AG09319 (cell line): ENCODE data around the gene PCDHA3.
"Not testable (repeated sequence)": the region's sequence is repeated elsewhere in the genome, so short reads cannot be mapped to it uniquely, and the experiment has no call there.

Source experiments
- DNase-seq: peaks from one replicate; pipeline ENCODE4 v3.0.0-alpha.2; 2010; ENCODE audit warnings: low read depth; ENCODE audit errors: extremely low read depth
- TF ChIP-seq, protein P1 (sequence below): IDR thresholded peaks from 2 replicates; pipeline ENCODE4 v1.5.1; 2011; ENCODE audit warnings: low read depth, mild to moderate bottlenecking, inconsistent platforms, low read length, moderate library complexity

PCDHA3 gene

GRCh38 chr5:140806834-140807775 lies 6.2 kb downstream of the PCDHA3 start, which contains the start of gene PCDHA4:
PCDHA4 (plus strand) TSS chr5:140807068.
- DNase-seq: no peak
- TF ChIP-seq, protein P1, sequence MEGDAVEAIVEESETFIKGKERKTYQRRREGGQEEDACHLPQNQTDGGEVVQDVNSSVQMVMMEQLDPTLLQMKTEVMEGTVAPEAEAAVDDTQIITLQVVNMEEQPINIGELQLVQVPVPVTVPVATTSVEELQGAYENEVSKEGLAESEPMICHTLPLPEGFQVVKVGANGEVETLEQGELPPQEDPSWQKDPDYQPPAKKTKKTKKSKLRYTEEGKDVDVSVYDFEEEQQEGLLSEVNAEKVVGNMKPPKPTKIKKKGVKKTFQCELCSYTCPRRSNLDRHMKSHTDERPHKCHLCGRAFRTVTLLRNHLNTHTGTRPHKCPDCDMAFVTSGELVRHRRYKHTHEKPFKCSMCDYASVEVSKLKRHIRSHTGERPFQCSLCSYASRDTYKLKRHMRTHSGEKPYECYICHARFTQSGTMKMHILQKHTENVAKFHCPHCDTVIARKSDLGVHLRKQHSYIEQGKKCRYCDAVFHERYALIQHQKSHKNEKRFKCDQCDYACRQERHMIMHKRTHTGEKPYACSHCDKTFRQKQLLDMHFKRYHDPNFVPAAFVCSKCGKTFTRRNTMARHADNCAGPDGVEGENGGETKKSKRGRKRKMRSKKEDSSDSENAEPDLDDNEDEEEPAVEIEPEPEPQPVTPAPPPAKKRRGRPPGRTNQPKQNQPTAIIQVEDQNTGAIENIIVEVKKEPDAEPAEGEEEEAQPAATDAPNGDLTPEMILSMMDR: peak; percentile 15

DNA sequence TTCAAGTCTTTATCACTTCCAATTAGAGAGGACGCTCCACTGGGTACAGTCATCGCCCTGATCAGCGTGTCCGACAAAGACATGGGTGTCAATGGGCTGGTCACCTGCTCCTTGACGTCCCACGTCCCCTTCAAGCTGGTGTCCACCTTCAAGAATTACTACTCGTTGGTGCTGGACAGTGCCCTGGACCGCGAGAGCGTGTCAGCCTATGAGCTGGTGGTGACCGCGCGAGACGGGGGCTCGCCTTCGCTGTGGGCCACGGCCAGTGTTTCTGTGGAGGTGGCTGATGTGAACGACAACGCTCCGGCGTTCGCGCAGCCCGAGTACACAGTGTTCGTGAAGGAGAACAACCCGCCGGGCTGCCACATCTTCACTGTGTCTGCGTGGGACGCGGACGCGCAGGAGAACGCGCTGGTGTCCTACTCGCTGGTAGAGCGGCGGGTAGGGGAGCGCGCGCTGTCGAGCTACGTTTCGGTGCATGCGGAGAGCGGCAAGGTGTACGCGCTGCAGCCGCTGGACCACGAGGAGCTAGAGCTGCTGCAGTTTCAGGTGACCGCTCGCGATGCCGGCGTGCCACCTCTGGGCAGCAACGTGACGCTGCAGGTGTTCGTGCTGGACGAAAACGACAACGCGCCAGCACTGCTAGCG lies 7.5 kb downstream of the PCDHA3 start:
- DNase-seq: not testable (repeated sequence)

- DNase-seq: no peak
- TF ChIP-seq, protein P1: no peak
Observed at GRCh38 chr5:140808889-140809291, 8.0 kb downstream of the PCDHA3 start.

- TF ChIP-seq, protein P1: peak; percentile 22
- DNase-seq: no peak
Observed at GRCh38 chr5:140821375-140822280, 20.8 kb downstream of the PCDHA3 start, which contains the start of gene PCDHA5. PCDHA5 (plus strand) TSS chr5:140821613.

DNA sequence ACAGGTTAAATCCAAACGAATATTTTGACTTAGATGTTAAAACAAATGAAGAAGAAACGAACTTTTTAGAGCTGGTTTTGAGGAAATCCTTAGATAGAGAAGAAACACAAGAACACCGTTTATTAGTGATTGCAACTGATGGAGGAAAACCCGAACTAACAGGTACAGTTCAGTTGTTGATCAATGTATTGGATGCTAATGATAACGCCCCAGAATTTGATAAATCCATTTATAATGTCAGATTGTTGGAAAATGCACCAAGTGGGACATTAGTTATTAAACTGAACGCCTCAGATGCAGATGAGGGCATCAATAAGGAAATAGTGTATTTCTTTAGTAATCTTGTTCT lies 21.4 kb downstream of the PCDHA3 start:
- no peak for DNase-seq
- TF ChIP-seq, protein P1: no peak

DNA sequence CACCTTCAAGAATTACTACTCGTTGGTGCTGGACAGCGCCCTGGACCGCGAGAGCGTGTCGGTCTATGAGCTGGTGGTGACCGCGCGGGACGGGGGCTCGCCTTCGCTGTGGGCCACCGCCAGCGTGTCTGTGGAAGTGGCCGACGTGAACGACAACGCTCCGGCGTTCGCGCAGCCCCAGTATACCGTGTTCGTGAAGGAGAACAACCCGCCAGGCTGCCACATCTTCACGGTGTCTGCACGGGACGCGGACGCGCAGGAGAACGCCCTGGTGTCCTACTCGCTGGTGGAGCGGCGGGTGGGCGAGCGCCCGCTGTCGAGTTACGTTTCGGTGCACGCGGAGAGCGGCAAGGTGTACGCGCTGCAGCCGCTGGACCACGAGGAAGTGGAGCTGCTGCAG lies 22.1 kb downstream of the PCDHA3 start:
- DNase-seq: not testable (repeated sequence)

GRCh38 chr5:140823475-140823874 lies 22.6 kb downstream of the PCDHA3 start:
- TF ChIP-seq, protein P1: no peak
- no peak for DNase-seq
